HG02970 (cell line): Measurements from ENCODE around the gene OPN5.

Experiments
- ATAC-seq: cut with Tn5 transposase; IDR thresholded peaks from one replicate; pipeline ENCODE4 v1.9.1; 2021; ENCODE audit warnings: mild to moderate bottlenecking, moderate library complexity, moderate number of reproducible peaks; ENCODE audit not compliant: unreplicated experiment, low FRiP score

Gene OPN5

DNA sequence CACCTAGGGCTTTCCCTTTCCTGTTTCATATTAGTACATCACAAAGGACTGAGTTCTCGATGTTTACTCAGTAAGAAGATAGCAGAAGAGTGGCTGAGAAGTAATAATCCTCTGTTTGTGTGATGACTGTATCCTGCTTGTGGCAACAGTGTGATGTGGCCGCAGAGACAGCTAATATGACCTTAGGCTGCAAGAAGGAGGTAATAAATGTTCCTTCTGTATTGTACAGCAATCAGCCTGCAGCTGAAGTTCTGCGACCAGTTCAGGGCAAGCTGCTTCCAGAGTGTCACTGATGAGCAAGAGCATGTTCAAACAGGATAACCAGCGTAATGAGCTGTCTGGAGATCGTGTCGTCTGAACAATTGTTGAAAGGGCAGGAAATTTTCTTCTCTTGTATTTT lies 70.9 kb downstream of the OPN5 start:
- ATAC-seq: no peak

- ATAC-seq: no peak
Measured at GRCh38 chr6:47853766-47854165, 71.9 kb downstream of the OPN5 start.

DNA sequence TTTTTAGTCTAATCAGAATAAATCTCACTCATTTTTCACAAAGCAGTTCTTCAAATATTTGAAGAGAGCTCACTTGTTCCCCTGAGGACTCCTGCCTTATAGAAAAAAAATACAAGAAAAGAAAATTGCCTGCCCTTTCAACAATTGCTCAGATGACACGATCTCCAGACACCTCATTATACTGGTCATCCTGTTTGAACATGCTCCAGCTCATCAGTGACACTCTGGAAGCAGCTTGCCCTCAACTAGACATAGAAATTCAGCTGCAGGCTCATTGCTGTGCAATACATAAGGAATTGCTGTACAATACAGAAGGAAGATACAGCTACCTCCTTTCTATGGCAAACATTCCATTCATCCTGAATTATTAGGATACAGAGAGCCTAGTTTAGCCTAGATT lies 73.1 kb downstream of the OPN5 start:
- ATAC-seq: no peak

- no peak for ATAC-seq
Measured at GRCh38 chr6:47859175-47859574, 77.3 kb downstream of the OPN5 start.

DNA sequence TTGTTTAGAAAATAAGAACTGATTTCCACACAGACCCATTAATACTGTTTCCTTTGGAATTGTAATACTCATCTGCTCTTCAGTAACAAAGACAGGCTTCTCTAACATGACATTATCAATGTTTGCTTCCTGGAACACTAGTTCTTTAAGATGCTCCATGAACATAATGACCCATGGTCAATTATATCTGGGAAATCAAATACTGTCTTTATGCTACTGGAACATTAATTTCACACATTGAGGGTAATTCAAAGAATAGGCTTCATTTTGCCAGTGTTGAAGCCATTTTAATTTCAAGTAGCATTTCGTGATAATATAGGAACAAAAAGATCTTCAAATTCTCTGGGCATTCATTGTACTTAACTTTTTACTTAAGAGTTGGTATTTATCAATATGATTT lies 80.9 kb downstream of the OPN5 start:
- no peak for ATAC-seq

GRCh38 chr6:47865206-47865605 lies 83.4 kb downstream of the OPN5 start:
- no peak for ATAC-seq

DNA sequence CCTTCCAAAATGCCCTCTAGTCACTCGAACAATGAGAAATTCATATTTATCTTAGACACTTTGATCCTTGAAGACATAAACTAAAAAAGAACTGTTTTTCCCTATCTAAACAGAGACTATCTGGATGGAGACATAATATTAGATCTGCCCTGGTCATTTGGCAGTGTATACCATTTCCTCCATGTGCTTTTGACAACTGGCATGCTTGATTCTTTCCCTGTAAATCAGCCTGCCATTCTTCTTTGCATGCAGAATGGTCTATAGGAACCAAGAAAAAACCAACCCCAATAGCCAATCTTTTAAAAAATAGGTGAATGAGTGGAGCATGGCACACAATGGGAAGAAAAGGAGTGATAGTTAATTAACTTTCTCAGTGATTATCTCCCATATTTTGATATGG lies 93.8 kb downstream of the OPN5 start:
- no peak for ATAC-seq
